Astrocyte (in vitro differentiated cells and primary cell): Measurements from ENCODE around the gene NELFA. TPM values are rescaled to one million over a fixed set of nuclear protein-coding genes. Genes with fewer than 3 reads are reported as not detected.

Source experiments
- DNase-seq: peaks from one replicate; pipeline ENCODE4 v3.0.0-alpha.2; 2010; ENCODE audit warnings: low read depth
- FAIRE-seq: peaks from 2 replicates; lab custom pipeline; 2011; peaks lifted over from hg19 to GRCh38; lab: Jason Lieb, UNC
- H2AFZ ChIP-seq: 2 replicates; pipeline ENCODE4 v1.6.0; 2012; ENCODE audit warnings: low read depth, low read length, inconsistent platforms
- H3K27ac ChIP-seq: 2 replicates; pipeline ENCODE4 v1.5.1; 2011; ENCODE audit warnings: low read depth, low read length, inconsistent platforms
- H3K27me3 ChIP-seq: 2 replicates; pipeline ENCODE4 v1.6.0; 2011; ENCODE audit warnings: low read length, inconsistent platforms; ENCODE audit not compliant: insufficient read depth
- H3K36me3 ChIP-seq: 2 replicates; pipeline ENCODE4 v1.5.1; 2011; ENCODE audit warnings: low read length, inconsistent platforms; ENCODE audit not compliant: insufficient read depth
- H3K4me1 ChIP-seq: 2 replicates; pipeline ENCODE4 v1.5.1; 2011; ENCODE audit warnings: low read length, inconsistent platforms; ENCODE audit not compliant: insufficient read depth
- H3K4me2 ChIP-seq: 2 replicates; pipeline ENCODE4 v1.6.0; 2012; ENCODE audit warnings: low read length, inconsistent platforms
- H3K4me3 ChIP-seq: 2 replicates; pipeline ENCODE4 v1.5.1; 2011; ENCODE audit warnings: low read depth, mild to moderate bottlenecking, low read length, inconsistent platforms; ENCODE audit not compliant: insufficient read depth
- H3K79me2 ChIP-seq: 2 replicates; pipeline ENCODE4 v1.6.0; 2012; ENCODE audit warnings: mild to moderate bottlenecking, low read length, inconsistent platforms; ENCODE audit not compliant: insufficient read depth
- H3K9ac ChIP-seq: 2 replicates; pipeline ENCODE4 v1.6.0; 2012; ENCODE audit warnings: mild to moderate bottlenecking, low read length, inconsistent platforms
- H3K9me3 ChIP-seq: 2 replicates; pipeline ENCODE4 v1.5.1; 2012; ENCODE audit warnings: low read depth, mild to moderate bottlenecking, low read length, inconsistent platforms; ENCODE audit not compliant: insufficient read depth
- H4K20me1 ChIP-seq: 2 replicates; pipeline ENCODE4 v1.6.0; 2012; ENCODE audit warnings: low read length, inconsistent platforms; ENCODE audit not compliant: insufficient read depth
- H3K27ac Mint-ChIP-seq: one replicate; pipeline ENCODE4 v1.8.0; 2021; ENCODE audit warnings: mild to moderate bottlenecking, mixed read lengths; ENCODE audit not compliant: unreplicated experiment
- H3K27me3 Mint-ChIP-seq: one replicate; pipeline ENCODE4 v1.8.0; 2021; ENCODE audit warnings: low read depth, mixed read lengths; ENCODE audit not compliant: unreplicated experiment
- H3K36me3 Mint-ChIP-seq: one replicate; pipeline ENCODE4 v1.8.0; 2021; ENCODE audit warnings: low read depth, mixed read lengths; ENCODE audit not compliant: unreplicated experiment
- H3K4me1 Mint-ChIP-seq: one replicate; pipeline ENCODE4 v1.8.0; 2021; ENCODE audit warnings: low read depth, mixed read lengths; ENCODE audit not compliant: unreplicated experiment
- H3K4me3 Mint-ChIP-seq: one replicate; pipeline ENCODE4 v1.8.0; 2021; ENCODE audit warnings: mild to moderate bottlenecking, moderate library complexity, mixed read lengths; ENCODE audit not compliant: unreplicated experiment
- H3K9me3 Mint-ChIP-seq: one replicate; pipeline ENCODE4 v1.8.0; 2021; ENCODE audit warnings: mild to moderate bottlenecking, mixed read lengths; ENCODE audit not compliant: unreplicated experiment
- CTCF ChIP-seq: IDR thresholded peaks from 2 replicates; pipeline ENCODE4 v1.5.1; 2011; ENCODE audit warnings: low read depth, mild to moderate bottlenecking, inconsistent platforms, low read length, moderate library complexity; ENCODE audit not compliant: insufficient read depth
- EZH2 ChIP-seq: IDR thresholded peaks from 2 replicates; pipeline ENCODE4 v1.6.1; 2012; ENCODE audit warnings: mild to moderate bottlenecking, low read length, inconsistent platforms; ENCODE audit not compliant: insufficient read depth
- total RNA-seq: library from RNA; stranded (reverse); gene quantifications from 2 replicates; pipeline ENCODE4 v1.2.1, GENCODE V29; 2021

Gene NELFA
- total RNA-seq, 1 donor from 2014 or later: 24.5 TPM

GRCh38 chr4:1992468-1993168, 16.2 kb downstream of the NELFA start:
- Histone ChIP-seq H3K27me3 (no peaks in the 10 kb centered on the region), H3K4me3 (no peak overlapping the region), H3K4me2 (no peak overlapping the region), H3K36me3 (peaks cover 6% of the 10 kb centered on the region), H3K27ac (no peak overlapping the region), H2AFZ (no peak overlapping the region), H3K4me1 (no peaks in the 10 kb centered on the region), H3K9ac (no peak overlapping the region), H4K20me1 (peaks cover 41% of the 10 kb centered on the region), H3K9me3 (no peaks in the 10 kb centered on the region), H3K79me2 (peaks cover 54% of the 10 kb centered on the region)
- Mint-ChIP-seq H3K4me3 (no peak overlapping the region), H3K9me3 (peaks cover 3% of the 10 kb centered on the region), H3K36me3 (peaks cover 26% of the 10 kb centered on the region), H3K27ac (no peak overlapping the region), H3K27me3 (no peaks in the 10 kb centered on the region), H3K4me1 (no peaks in the 10 kb centered on the region)
- FAIRE-seq: no peak
- no peak for TF ChIP-seq CTCF
- DNase-seq: no peak

- Mint-ChIP-seq H3K4me1 (no peaks in the 10 kb centered on the region), H3K27ac (no peak overlapping the region), H3K4me3 (no peak overlapping the region), H3K27me3 (no peaks in the 10 kb centered on the region), H3K36me3 (peaks cover 20% of the 10 kb centered on the region), H3K9me3 (no peaks in the 10 kb centered on the region)
- H4K20me1 ChIP-seq: peaks cover 35% of the 10 kb centered on the region
- H3K4me3 ChIP-seq: no peak overlapping the region
- peaks cover 46% of the 10 kb centered on the region for H3K79me2 ChIP-seq
- no peak overlapping the region for H2AFZ ChIP-seq
- TF ChIP-seq CTCF: no peak
- no peak for TF ChIP-seq EZH2
- FAIRE-seq (no peak), DNase-seq (no peak)
- H3K36me3 ChIP-seq: peaks cover 6% of the 10 kb centered on the region
- H3K9me3 ChIP-seq: no peaks in the 10 kb centered on the region
- H3K27ac ChIP-seq: no peak overlapping the region
- no peak overlapping the region for H3K4me2 ChIP-seq
- no peak overlapping the region for H3K9ac ChIP-seq
- H3K4me1 ChIP-seq: no peaks in the 10 kb centered on the region
- no peaks in the 10 kb centered on the region for H3K27me3 ChIP-seq
Observed at GRCh38 chr4:1991596-1992434, 17.0 kb downstream of the NELFA start.

GRCh38 chr4:1991087-1991486, 17.7 kb downstream of the NELFA start:
- Mint-ChIP-seq H3K4me3 (no peak overlapping the region), H3K27ac (no peak overlapping the region)

More at GRCh38 chr4:1991087-1991486, 17.7 kb downstream of the NELFA start:
- FAIRE-seq (no peak), DNase-seq (no peak)
- Mint-ChIP-seq H3K9me3 (no peaks in the 10 kb centered on the region), H3K4me1 (no peaks in the 10 kb centered on the region), H3K36me3 (peaks cover 18% of the 10 kb centered on the region), H3K27me3 (no peaks in the 10 kb centered on the region)
- Histone ChIP-seq H3K79me2 (peaks cover 39% of the 10 kb centered on the region), H3K27ac (no peak overlapping the region), H3K9me3 (no peaks in the 10 kb centered on the region), H4K20me1 (peaks cover 28% of the 10 kb centered on the region), H3K4me3 (no peak overlapping the region), H3K27me3 (no peaks in the 10 kb centered on the region), H3K9ac (no peak overlapping the region), H3K36me3 (peaks cover 6% of the 10 kb centered on the region), H2AFZ (no peak overlapping the region), H3K4me1 (no peaks in the 10 kb centered on the region), H3K4me2 (no peak overlapping the region)
- no peak for TF ChIP-seq EZH2
- TF ChIP-seq CTCF: no peak
